ENCODE results near the gene GAS2L1.

Gene GAS2L1

GRCh38 chr22:29306175-29306834, at the start of gene GAS2L1:
GAS2L1 (plus strand) TSS chr22:29306650; CDS start chr22:29308106, 1,456 bp downstream.
- DNase-seq (ENCODE audit: extremely low spot score) = peak; percentile 70
- TF ChIP-seq CTCF (IDR thresholded peaks at IDR 0.05; ENCODE audit: control extremely low read depth, extremely low read depth, low read depth, missing control alignments) = peak; percentile 63
- CTCF ChIA-PET = interaction anchor here (1.0 to 2.5 kb wide), 5 partner anchors 11 to 29 kb away, joined by 3 to 5 read pairs (median 3); no protein-coding TSS in a partner anchor
- POLR2A ChIA-PET = no interaction called here

GRCh38 chr22:29257751-29258181, 48.7 kb upstream of the GAS2L1 start:
- CTCF ChIA-PET = interaction anchor here (6.5 kb wide), 1 partner anchor 12 kb away, joined by 39 read pairs; no protein-coding TSS in a partner anchor
- DNase-seq (ENCODE audit: extremely low spot score) = no peak
- POLR2A ChIA-PET = no interaction called here
- TF ChIP-seq CTCF (IDR thresholded peaks at IDR 0.05; ENCODE audit: control extremely low read depth, extremely low read depth, low read depth, missing control alignments) = no peak

- peak; percentile 17 for DNase-seq (ENCODE audit: extremely low spot score)
- CTCF ChIA-PET = interaction anchor here (6.5 kb wide), 1 partner anchor 13 kb away, joined by 39 read pairs; no protein-coding TSS in a partner anchor
- POLR2A ChIA-PET = interaction anchor here (1.6 kb wide), 1 partner anchor 55 kb away, joined by 3 read pairs; no protein-coding TSS in a partner anchor
- TF ChIP-seq CTCF (IDR thresholded peaks at IDR 0.05; ENCODE audit: control extremely low read depth, extremely low read depth, low read depth, missing control alignments) = no peak
Measured at GRCh38 chr22:29258407-29259252, 47.8 kb upstream of the GAS2L1 start.

GRCh38 chr22:29259253-29259899, 47.1 kb upstream of the GAS2L1 start:
- TF ChIP-seq CTCF (IDR thresholded peaks at IDR 0.05; ENCODE audit: control extremely low read depth, extremely low read depth, low read depth, missing control alignments) = no peak
- POLR2A ChIA-PET = interaction anchor here (1.6 kb wide), 1 partner anchor 56 kb away, joined by 3 read pairs; no protein-coding TSS in a partner anchor
- CTCF ChIA-PET = interaction anchor here (1.0 to 6.5 kb wide), 2 partner anchors 13 to 105 kb away, joined by 3 to 39 read pairs; no protein-coding TSS in a partner anchor
- DNase-seq (ENCODE audit: extremely low spot score) = no peak

- ChIA-PET CTCF (interaction anchor here (0.9 to 6.5 kb wide), 3 partner anchors 14 to 106 kb away, joined by 3 to 39 read pairs (median 4); no protein-coding TSS in a partner anchor), POLR2A (interaction anchor here (1.6 kb wide), 1 partner anchor 57 kb away, joined by 3 read pairs; no protein-coding TSS in a partner anchor)
- DNase-seq (ENCODE audit: extremely low spot score) = no peak
- no peak for TF ChIP-seq CTCF (IDR thresholded peaks at IDR 0.05; ENCODE audit: control extremely low read depth, extremely low read depth, low read depth, missing control alignments)
Measured at GRCh38 chr22:29260031-29260560, 46.4 kb upstream of the GAS2L1 start.
